SK-N-SH (cell line): ENCODE measurements around the gene NBPF3. TPM values are rescaled to one million over a fixed set of nuclear protein-coding genes. Genes with fewer than 3 reads are reported as not detected.
A peak's percentile ranks its signal among the peaks of the same experiment; 100 is the strongest.

Experiments
- CTCF ChIA-PET: fragments of 300-600, 350-600 bp; formaldehyde crosslinking; extraction: SDS; loops from one replicate; lab custom pipeline; 2021; lab: Yijun Ruan, JAX
- POLR2A ChIA-PET: fragments of 350-600 bp; sonication (Branson Sonifier 250); formaldehyde crosslinking; extraction: SDS; loops from one replicate; lab custom pipeline; 2020; ENCODE audit warnings: antibody characterized with exemption, inconsistent platforms; lab: Yijun Ruan, JAX
- DNase-seq: peaks from one replicate; pipeline ENCODE4 v3.0.0; 2012
- H2AFZ ChIP-seq: fragments of 200-600 bp; sonication (generic); 2 replicates; pipeline ENCODE4 v1.8.1; 2016; ENCODE audit warnings: antibody characterized with exemption, mild to moderate bottlenecking, low read depth
- H3F3A ChIP-seq: fragments of 200-600 bp; sonication (generic); replicated peaks from 2 replicates; pipeline ENCODE3; 2016; ENCODE audit warnings: antibody characterized with exemption, mild to moderate bottlenecking; ENCODE audit not compliant: insufficient read depth
- H3K27ac ChIP-seq, 2 experiments: fragments of 200-500 bp in 1 of 2; fragments of 200-600 bp in 1 of 2; sonication (Bioruptor generic) in 1 of 2; sonication (generic), shearing (Covaris generic) in 1 of 2; 2 replicates each; pipeline versions ENCODE4 v1.5.1 to v1.6.1; 2014 to 2016; ENCODE audit warnings: low read depth in 2 of 2, inconsistent platforms in 1 of 2, low read length in 1 of 2, mild to moderate bottlenecking in 1 of 2, mixed read lengths in 1 of 2
- H3K27me3 ChIP-seq: fragments of 200-600 bp; sonication (generic), shearing (Covaris generic); 2 replicates; pipeline ENCODE4 v1.6.1; 2016; ENCODE audit warnings: mixed run types; ENCODE audit not compliant: insufficient read depth
- H3K36me3 ChIP-seq, 2 experiments: fragments of 200-500 bp in 1 of 2; fragments of 200-600 bp in 1 of 2; sonication (Bioruptor generic) in 1 of 2; sonication (generic) in 1 of 2; replicated peaks in 1 of 2; 2 replicates each; pipeline versions ENCODE3 to v1.5.1; 2014 to 2016; ENCODE audit warnings: low read length in 1 of 2, mild to moderate bottlenecking in 1 of 2; ENCODE audit not compliant: insufficient read depth in 2 of 2, control insufficient read depth in 1 of 2
- H3K4me1 ChIP-seq, 2 experiments: fragments of 200-500 bp in 1 of 2; fragments of 200-600 bp in 1 of 2; sonication (Bioruptor generic) in 1 of 2; sonication (generic), shearing (Covaris generic) in 1 of 2; 2 replicates each; pipeline versions ENCODE4 v1.5.1 to v1.6.1; 2014 to 2016; ENCODE audit warnings: low read depth in 1 of 2, low read length in 1 of 2, mixed run types in 1 of 2; ENCODE audit not compliant: insufficient read depth in 2 of 2, control insufficient read depth in 1 of 2
- H3K4me2 ChIP-seq: fragments of 200-600 bp; sonication (generic), shearing (Covaris generic); 2 replicates; pipeline ENCODE4 v1.6.1; 2017; ENCODE audit warnings: mixed run types
- H3K4me3 ChIP-seq, 2 experiments: fragments of 200-500 bp in 1 of 2; fragments of 200-600 bp in 1 of 2; sonication (Bioruptor generic) in 1 of 2; sonication (generic), shearing (Covaris generic) in 1 of 2; 2 replicates each; pipeline versions ENCODE4 v1.5.1 to v1.8.1; 2014 to 2016; ENCODE audit warnings: low read depth in 2 of 2, inconsistent platforms in 1 of 2, low read length in 1 of 2, mild to moderate bottlenecking in 1 of 2, mixed read lengths in 1 of 2, moderate library complexity in 1 of 2
- H3K79me2 ChIP-seq: fragments of 200-600 bp; sonication (generic); 2 replicates; pipeline ENCODE4 v1.8.1; 2017; ENCODE audit warnings: mild to moderate bottlenecking; ENCODE audit not compliant: insufficient read depth
- H3K9ac ChIP-seq: fragments of 200-600 bp; sonication (generic); 2 replicates; pipeline ENCODE4 v1.6.1; 2017; ENCODE audit warnings: mixed run types
- H3K9me2 ChIP-seq: fragments of 200-600 bp; sonication (generic); 2 replicates; pipeline ENCODE4 v1.6.1; 2017; ENCODE audit warnings: mixed run types
- H3K9me3 ChIP-seq: fragments of 200-600 bp; sonication (generic); 2 replicates; pipeline ENCODE4 v1.6.1; 2017; ENCODE audit warnings: mixed run types, mild to moderate bottlenecking, moderate library complexity
- H4K20me1 ChIP-seq: fragments of 200-600 bp; sonication (generic); 2 replicates; pipeline ENCODE4 v1.6.1; 2017; ENCODE audit warnings: mild to moderate bottlenecking, mixed run types; ENCODE audit not compliant: insufficient read depth
- FOSL2 ChIP-seq: IDR thresholded peaks from 2 replicates; pipeline ENCODE4 v1.4.0; 2012; ENCODE audit warnings: low read depth, mild to moderate bottlenecking, moderate library complexity, borderline replicate concordance
- FOXJ3 ChIP-seq: sonication (generic); formaldehyde crosslinking; IDR thresholded peaks from 2 replicates; pipeline ENCODE4 v1.5.1; 2020; ENCODE audit warnings: mild to moderate bottlenecking, missing genetic modification reagents
- FOXM1 ChIP-seq: IDR thresholded peaks from 2 replicates; pipeline ENCODE4 v1.4.0; 2012; ENCODE audit warnings: low read depth, mild to moderate bottlenecking
- GATA2 ChIP-seq: sonication (generic); formaldehyde crosslinking; IDR thresholded peaks from 2 replicates; pipeline ENCODE4 v1.5.0; 2020; ENCODE audit warnings: mild to moderate bottlenecking, missing genetic modification reagents
- JUND ChIP-seq: IDR thresholded peaks from 2 replicates; pipeline ENCODE4 v1.4.0; 2012
- MXI1 ChIP-seq: IDR thresholded peaks from 2 replicates; pipeline ENCODE4 v1.6.1; 2012; ENCODE audit warnings: mild to moderate bottlenecking, low read depth, low read length, improper control_type of control experiment
- NFIC ChIP-seq: IDR thresholded peaks from 2 replicates; pipeline ENCODE4 v1.4.0; 2012; ENCODE audit warnings: borderline replicate concordance
- POLR2AphosphoS5 ChIP-seq: IDR thresholded peaks from 2 replicates; pipeline ENCODE4 v1.6.1; 2012; ENCODE audit warnings: low read depth, low read length
- RAD21 ChIP-seq: IDR thresholded peaks from 2 replicates; pipeline ENCODE4 v1.6.1; 2012; ENCODE audit warnings: mild to moderate bottlenecking, low read length
- RFX5 ChIP-seq: IDR thresholded peaks from 2 replicates; pipeline ENCODE4 v1.6.1; 2012; ENCODE audit warnings: mild to moderate bottlenecking, improper control_type of control experiment, low read length
- RXRA ChIP-seq: IDR thresholded peaks from 2 replicates; pipeline ENCODE4 v1.4.0; 2012; ENCODE audit warnings: low read depth, mild to moderate bottlenecking, borderline replicate concordance
- SIN3A ChIP-seq: IDR thresholded peaks from 2 replicates; pipeline ENCODE4 v1.6.1; 2012; ENCODE audit warnings: low read depth, mild to moderate bottlenecking, low read length, moderate library complexity, borderline replicate concordance
- TAF1 ChIP-seq: IDR thresholded peaks from 2 replicates; pipeline ENCODE4 v1.6.1; 2012; ENCODE audit warnings: low read depth, mild to moderate bottlenecking, low read length, moderate library complexity, borderline replicate concordance
- TCF12 ChIP-seq: IDR thresholded peaks from 2 replicates; pipeline ENCODE4 v1.4.0; 2012
- USF1 ChIP-seq: IDR thresholded peaks from 2 replicates; pipeline ENCODE4 v1.4.0; 2012; ENCODE audit warnings: low read depth, borderline replicate concordance
- YY1 ChIP-seq: IDR thresholded peaks from 2 replicates; pipeline ENCODE4 v1.4.0; 2012; ENCODE audit warnings: low read depth, mild to moderate bottlenecking
- WGBS: methylation state at CpG from one replicate; pipeline ENCODE4 v1.1.6; 2017; ENCODE audit warnings: low lambda C conversion rate; 5-methylcytosine and 5-hydroxymethylcytosine counted together
- polyA plus RNA-seq, 3 experiments: library from polyadenylated mRNA; depleted of rRNA; stranded (reverse); fragments of >200 nt; gene quantifications; 2 replicates each; pipeline ENCODE4 v1.2.3, GENCODE V29; 2012
- TF ChIP-seq, protein P1 (sequence below): IDR thresholded peaks from 2 replicates; pipeline ENCODE4 v1.4.0; 2012; ENCODE audit warnings: low read depth
- TF ChIP-seq, protein P2 (sequence below): fragments of 200-600 bp; sonication (generic); IDR thresholded peaks from 2 replicates; pipeline ENCODE4 v1.6.1; 2017; ENCODE audit warnings: antibody characterized with exemption, mild to moderate bottlenecking, moderate library complexity
- TF ChIP-seq, protein P3 (sequence below): IDR thresholded peaks from 2 replicates; pipeline ENCODE4 v1.4.0; 2012; ENCODE audit warnings: low read depth, borderline replicate concordance

NBPF3 gene
- polyA plus RNA-seq, 1 of the 3 experiments (the other 2 are of a cell fraction), result 6.4 TPM

DNA sequence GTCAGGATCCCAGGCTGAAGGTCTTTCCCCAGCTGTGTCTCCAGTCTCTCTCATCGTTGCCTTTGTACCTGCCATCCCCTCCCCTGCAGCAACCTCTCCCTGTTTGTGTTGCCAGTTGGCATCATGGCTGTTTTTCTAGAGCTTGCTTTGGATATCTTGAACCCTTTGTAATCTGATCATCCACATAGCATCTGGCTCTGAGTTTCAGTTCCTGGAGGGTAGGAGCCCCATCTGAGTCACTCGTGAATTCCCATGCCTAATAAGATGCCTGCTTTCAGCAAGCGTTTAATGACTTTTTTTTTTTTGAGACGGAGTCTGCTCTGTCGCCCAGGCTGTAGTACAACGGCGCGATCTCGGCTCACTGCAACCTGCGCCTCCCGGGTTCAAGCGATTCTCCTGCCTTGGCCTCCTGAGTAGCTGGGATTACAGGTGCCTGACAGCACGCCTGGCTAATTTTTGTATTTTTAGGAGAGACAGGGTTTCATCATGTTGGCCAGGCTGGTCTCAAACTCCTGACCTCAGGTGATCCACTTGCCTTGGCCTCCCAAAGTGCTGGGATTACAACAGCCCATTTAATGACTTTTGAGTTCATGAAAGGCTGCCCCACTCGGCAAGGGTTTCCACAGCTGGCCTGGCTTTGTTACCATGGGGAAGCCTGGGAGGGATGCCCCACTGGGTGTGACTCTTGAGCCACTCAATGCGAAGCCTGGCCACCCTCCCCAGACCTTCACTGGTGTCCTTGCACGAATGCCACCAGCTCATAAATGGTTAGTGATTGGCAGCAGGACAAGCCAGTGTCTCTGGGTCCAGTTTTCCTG lies 81.2 kb downstream of the NBPF3 start:
- CTCF ChIA-PET, result interaction anchor here (0.9 to 2.3 kb wide), 5 partner anchors 10 to 151 kb away, joined by 3 to 10 read pairs (median 3); no protein-coding TSS in a partner anchor
- H3K9ac ChIP-seq, result no peak overlapping the region
- H3K4me3 ChIP-seq, result no peak overlapping the region
- no peak overlapping the region for H3K4me2 ChIP-seq
- H3K36me3 ChIP-seq, result no peaks in the 10 kb centered on the region
- DNase-seq, result no peak
- no peak overlapping the region for H3K27ac ChIP-seq
- no peaks in the 10 kb centered on the region for H3K9me3 ChIP-seq
- H3K79me2 ChIP-seq, result no peaks in the 10 kb centered on the region
- no peaks in the 10 kb centered on the region for H4K20me1 ChIP-seq
- peaks cover 0 to 7% of the 10 kb centered on the region in 2 experiments; a peak in 1 of 4 replicates for H3K4me1 ChIP-seq
- POLR2A ChIA-PET, result no interaction called here
- H3F3A ChIP-seq, result no peaks in the 10 kb centered on the region
- no peak overlapping the region for H2AFZ ChIP-seq
- H3K9me2 ChIP-seq, result no peaks in the 10 kb centered on the region
- 78% methylated on average over 16 of the region's 16 CpGs for WGBS
- H3K27me3 ChIP-seq, result no peaks in the 10 kb centered on the region
- TF ChIP-seq YY1 (no peak), TCF12 (peak; percentile 58; the same call in 1 of the 2 replicates), MXI1 (no peak), FOSL2 (peak; percentile 33; the same call in 1 of the 2 replicates), JUND (peak; percentile 39; the same call in 1 of the 2 replicates), FOXJ3 (CRISPR knock-in tag) (no peak)

- WGBS, result 93% methylated on average over 4 of the region's 4 CpGs
- Histone ChIP-seq H3K9ac (no peak overlapping the region), H3K27ac (no peak overlapping the region), H3K27me3 (no peaks in the 10 kb centered on the region), H3K79me2 (no peaks in the 10 kb centered on the region), H3K4me1 (peaks cover 0 to 7% of the 10 kb centered on the region in 2 experiments; a peak in 1 of 4 replicates), H3K4me3 (no peak overlapping the region), H4K20me1 (no peaks in the 10 kb centered on the region), H2AFZ (no peak overlapping the region), H3K36me3 (no peaks in the 10 kb centered on the region), H3K4me2 (no peak overlapping the region), H3K9me2 (no peaks in the 10 kb centered on the region), H3K9me3 (no peaks in the 10 kb centered on the region), H3F3A (no peaks in the 10 kb centered on the region)
- DNase-seq, result no peak
- no peak for TF ChIP-seq RAD21
- TF ChIP-seq TAF1, result no peak
- TF ChIP-seq FOXM1, result no peak
- TF ChIP-seq SIN3A, result no peak
- TF ChIP-seq NFIC, result no peak
- TF ChIP-seq, protein P1, sequence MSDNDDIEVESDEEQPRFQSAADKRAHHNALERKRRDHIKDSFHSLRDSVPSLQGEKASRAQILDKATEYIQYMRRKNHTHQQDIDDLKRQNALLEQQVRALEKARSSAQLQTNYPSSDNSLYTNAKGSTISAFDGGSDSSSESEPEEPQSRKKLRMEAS, result no peak
- no peak for TF ChIP-seq USF1
- TF ChIP-seq POLR2AphosphoS5, result no peak
- TF ChIP-seq RFX5, result no peak
- TF ChIP-seq GATA2 (CRISPR knock-in tag), result no peak
- TF ChIP-seq, protein P2, sequence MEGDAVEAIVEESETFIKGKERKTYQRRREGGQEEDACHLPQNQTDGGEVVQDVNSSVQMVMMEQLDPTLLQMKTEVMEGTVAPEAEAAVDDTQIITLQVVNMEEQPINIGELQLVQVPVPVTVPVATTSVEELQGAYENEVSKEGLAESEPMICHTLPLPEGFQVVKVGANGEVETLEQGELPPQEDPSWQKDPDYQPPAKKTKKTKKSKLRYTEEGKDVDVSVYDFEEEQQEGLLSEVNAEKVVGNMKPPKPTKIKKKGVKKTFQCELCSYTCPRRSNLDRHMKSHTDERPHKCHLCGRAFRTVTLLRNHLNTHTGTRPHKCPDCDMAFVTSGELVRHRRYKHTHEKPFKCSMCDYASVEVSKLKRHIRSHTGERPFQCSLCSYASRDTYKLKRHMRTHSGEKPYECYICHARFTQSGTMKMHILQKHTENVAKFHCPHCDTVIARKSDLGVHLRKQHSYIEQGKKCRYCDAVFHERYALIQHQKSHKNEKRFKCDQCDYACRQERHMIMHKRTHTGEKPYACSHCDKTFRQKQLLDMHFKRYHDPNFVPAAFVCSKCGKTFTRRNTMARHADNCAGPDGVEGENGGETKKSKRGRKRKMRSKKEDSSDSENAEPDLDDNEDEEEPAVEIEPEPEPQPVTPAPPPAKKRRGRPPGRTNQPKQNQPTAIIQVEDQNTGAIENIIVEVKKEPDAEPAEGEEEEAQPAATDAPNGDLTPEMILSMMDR, result no peak
- TF ChIP-seq, protein P3, sequence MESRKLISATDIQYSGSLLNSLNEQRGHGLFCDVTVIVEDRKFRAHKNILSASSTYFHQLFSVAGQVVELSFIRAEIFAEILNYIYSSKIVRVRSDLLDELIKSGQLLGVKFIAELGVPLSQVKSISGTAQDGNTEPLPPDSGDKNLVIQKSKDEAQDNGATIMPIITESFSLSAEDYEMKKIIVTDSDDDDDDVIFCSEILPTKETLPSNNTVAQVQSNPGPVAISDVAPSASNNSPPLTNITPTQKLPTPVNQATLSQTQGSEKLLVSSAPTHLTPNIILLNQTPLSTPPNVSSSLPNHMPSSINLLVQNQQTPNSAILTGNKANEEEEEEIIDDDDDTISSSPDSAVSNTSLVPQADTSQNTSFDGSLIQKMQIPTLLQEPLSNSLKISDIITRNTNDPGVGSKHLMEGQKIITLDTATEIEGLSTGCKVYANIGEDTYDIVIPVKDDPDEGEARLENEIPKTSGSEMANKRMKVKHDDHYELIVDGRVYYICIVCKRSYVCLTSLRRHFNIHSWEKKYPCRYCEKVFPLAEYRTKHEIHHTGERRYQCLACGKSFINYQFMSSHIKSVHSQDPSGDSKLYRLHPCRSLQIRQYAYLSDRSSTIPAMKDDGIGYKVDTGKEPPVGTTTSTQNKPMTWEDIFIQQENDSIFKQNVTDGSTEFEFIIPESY, result no peak
- no peak for TF ChIP-seq RXRA
- ChIA-PET POLR2A (interaction anchor here (0.6 kb wide), 1 partner anchor 15 kb away, joined by 3 read pairs; no protein-coding TSS in a partner anchor), CTCF (interaction anchor here (0.9 to 2.3 kb wide), 5 partner anchors 11 to 153 kb away, joined by 3 to 10 read pairs (median 4); no protein-coding TSS in a partner anchor)
Measured at GRCh38 chr1:21521717-21522060, 81.8 kb downstream of the NBPF3 start.
